Measurements from ENCODE around the gene OTOGL. TPM values are rescaled to one million over a fixed set of nuclear protein-coding genes. Genes with fewer than 3 reads are reported as not detected.

Gene OTOGL
- polyA plus RNA-seq, 1 donor from 2014 or later: 0.33 TPM

- Histone ChIP-seq H3K27me3 (ENCODE audit: insufficient read depth, low read depth, low read length) (no peaks in the 10 kb centered on the region), H3K4me2 (ENCODE audit: low read length) (no peak overlapping the region), H3K4me3 (ENCODE audit: low read length) (no peak overlapping the region), H3K36me3 (ENCODE audit: insufficient read depth, low read length) (no peaks in the 10 kb centered on the region), H4K20me1 (ENCODE audit: insufficient read depth) (no peaks in the 10 kb centered on the region), H3K27ac (ENCODE audit: low read length) (no peak overlapping the region), H3K79me2 (replicated peaks; ENCODE audit: insufficient read depth, low read length) (no peaks in the 10 kb centered on the region), H3K9ac (ENCODE audit: low read length) (no peak overlapping the region), H2AFZ (ENCODE audit: low read depth, low read length) (no peak overlapping the region), H3K9me3 (ENCODE audit: low read length) (no peaks in the 10 kb centered on the region), H3K9me2 (ENCODE audit: insufficient read depth, low read length) (no peaks in the 10 kb centered on the region), H3F3A (ENCODE audit: insufficient read depth, low read length, poor library complexity, severe bottlenecking) (no peaks in the 10 kb centered on the region)
- TF ChIP-seq MXI1 (conservative IDR thresholded peaks at IDR 0.05; ENCODE audit: poor library complexity, severe bottlenecking) (no peak), CTCF (IDR thresholded peaks at IDR 0.05; ENCODE audit: poor library complexity, severe bottlenecking) (no peak), EP300 (conservative IDR thresholded peaks at IDR 0.05; ENCODE audit: poor library complexity, severe bottlenecking) (no peak), REST (IDR thresholded peaks at IDR 0.05; ENCODE audit: borderline replicate concordance) (no peak), SMC3 (conservative IDR thresholded peaks at IDR 0.05; ENCODE audit: poor library complexity) (no peak), EZH2 (IDR thresholded peaks at IDR 0.05; ENCODE audit: borderline replicate concordance, insufficient read depth, low read length, poor library complexity, severe bottlenecking) (no peak), TAF1 (IDR thresholded peaks at IDR 0.05; ENCODE audit: low read depth) (no peak), POLR2AphosphoS5 (IDR thresholded peaks at IDR 0.05) (no peak), RAD21 (conservative IDR thresholded peaks at IDR 0.05) (no peak)
These were observed 305.3 kb downstream of the OTOGL start for GRCh38 chr12:80404629-80405028.

- no peak overlapping the region for H2AFZ ChIP-seq (ENCODE audit: low read depth, low read length)
- no peaks in the 10 kb centered on the region for H4K20me1 ChIP-seq (ENCODE audit: insufficient read depth)
- no peaks in the 10 kb centered on the region for H3K27me3 ChIP-seq (ENCODE audit: insufficient read depth, low read depth, low read length)
- no peaks in the 10 kb centered on the region for H3K9me3 ChIP-seq (ENCODE audit: low read length)
- no peak overlapping the region for H3K4me3 ChIP-seq (ENCODE audit: low read length)
- H3K79me2 ChIP-seq (replicated peaks; ENCODE audit: insufficient read depth, low read length): no peaks in the 10 kb centered on the region
- no peak for TF ChIP-seq EZH2 (IDR thresholded peaks at IDR 0.05; ENCODE audit: borderline replicate concordance, insufficient read depth, low read length, poor library complexity, severe bottlenecking)
- no peak for TF ChIP-seq EP300 (conservative IDR thresholded peaks at IDR 0.05; ENCODE audit: poor library complexity, severe bottlenecking)
- H3K4me2 ChIP-seq (ENCODE audit: low read length): no peak overlapping the region
- H3K9ac ChIP-seq (ENCODE audit: low read length): no peak overlapping the region
- H3K9me2 ChIP-seq (ENCODE audit: insufficient read depth, low read length): no peaks in the 10 kb centered on the region
- H3K27ac ChIP-seq (ENCODE audit: low read length): no peak overlapping the region
- no peaks in the 10 kb centered on the region for H3K36me3 ChIP-seq (ENCODE audit: insufficient read depth, low read length)
- H3F3A ChIP-seq (ENCODE audit: insufficient read depth, low read length, poor library complexity, severe bottlenecking): no peaks in the 10 kb centered on the region
These were observed 306.9 kb downstream of the OTOGL start for GRCh38 chr12:80406253-80406652.

GRCh38 chr12:80411787-80412186 lies 312.4 kb downstream of the OTOGL start:
- Histone ChIP-seq H3K4me3 (ENCODE audit: low read length) (no peak overlapping the region), H3F3A (ENCODE audit: insufficient read depth, low read length, poor library complexity, severe bottlenecking) (no peaks in the 10 kb centered on the region), H4K20me1 (ENCODE audit: insufficient read depth) (no peaks in the 10 kb centered on the region), H3K9me2 (ENCODE audit: insufficient read depth, low read length) (no peaks in the 10 kb centered on the region), H3K27me3 (ENCODE audit: insufficient read depth, low read depth, low read length) (no peaks in the 10 kb centered on the region), H3K4me2 (ENCODE audit: low read length) (no peak overlapping the region), H3K79me2 (replicated peaks; ENCODE audit: insufficient read depth, low read length) (no peaks in the 10 kb centered on the region), H2AFZ (ENCODE audit: low read depth, low read length) (no peak overlapping the region), H3K9ac (ENCODE audit: low read length) (no peak overlapping the region), H3K9me3 (ENCODE audit: low read length) (no peaks in the 10 kb centered on the region), H3K36me3 (ENCODE audit: insufficient read depth, low read length) (no peaks in the 10 kb centered on the region), H3K27ac (ENCODE audit: low read length) (no peak overlapping the region)
- TF ChIP-seq EP300 (conservative IDR thresholded peaks at IDR 0.05; ENCODE audit: poor library complexity, severe bottlenecking) (no peak), SMC3 (conservative IDR thresholded peaks at IDR 0.05; ENCODE audit: poor library complexity) (no peak), RAD21 (conservative IDR thresholded peaks at IDR 0.05) (no peak), EZH2 (IDR thresholded peaks at IDR 0.05; ENCODE audit: borderline replicate concordance, insufficient read depth, low read length, poor library complexity, severe bottlenecking) (no peak), REST (IDR thresholded peaks at IDR 0.05; ENCODE audit: borderline replicate concordance) (no peak), TAF1 (IDR thresholded peaks at IDR 0.05; ENCODE audit: low read depth) (no peak)

Measured in neural cell (in vitro differentiated cells).